Measurements from ENCODE around the gene ASB4.
"Not testable (repeated sequence)": the region's sequence is repeated elsewhere in the genome, so short reads cannot be mapped to it uniquely, and the experiment has no call there.

The ASB4 gene

GRCh38 chr7:95479992-95480624 lies 5.6 kb upstream of the ASB4 start:
- no peak for DNase-seq (ENCODE audit: low spot score)

GRCh38 chr7:95481271-95482165 lies 4.2 kb upstream of the ASB4 start:
- no peak for DNase-seq (ENCODE audit: low spot score)

DNA sequence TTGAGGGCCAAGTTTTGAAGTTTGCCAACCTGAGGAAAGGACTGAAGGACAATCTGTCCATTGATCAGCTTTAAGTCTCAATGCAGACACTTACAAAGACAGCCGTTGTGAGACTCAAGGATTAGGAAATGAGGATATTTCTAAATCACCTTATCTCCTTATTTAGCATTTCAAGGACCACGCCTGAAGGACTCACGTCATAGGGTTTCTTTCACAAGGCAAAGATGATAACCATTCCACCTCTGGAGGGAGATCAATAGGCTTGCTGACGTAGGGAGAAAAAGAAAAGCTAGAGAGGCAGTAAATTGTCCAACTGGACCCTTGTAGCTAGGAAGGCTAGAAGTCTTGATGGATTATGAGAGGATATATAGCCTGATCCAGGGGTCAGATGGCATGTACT lies 3.3 kb upstream of the ASB4 start:
- no peak for DNase-seq (ENCODE audit: low spot score)

GRCh38 chr7:95490231-95490762 lies 4.6 kb downstream of the ASB4 start:
- DNase-seq (ENCODE audit: low spot score): no peak

DNA sequence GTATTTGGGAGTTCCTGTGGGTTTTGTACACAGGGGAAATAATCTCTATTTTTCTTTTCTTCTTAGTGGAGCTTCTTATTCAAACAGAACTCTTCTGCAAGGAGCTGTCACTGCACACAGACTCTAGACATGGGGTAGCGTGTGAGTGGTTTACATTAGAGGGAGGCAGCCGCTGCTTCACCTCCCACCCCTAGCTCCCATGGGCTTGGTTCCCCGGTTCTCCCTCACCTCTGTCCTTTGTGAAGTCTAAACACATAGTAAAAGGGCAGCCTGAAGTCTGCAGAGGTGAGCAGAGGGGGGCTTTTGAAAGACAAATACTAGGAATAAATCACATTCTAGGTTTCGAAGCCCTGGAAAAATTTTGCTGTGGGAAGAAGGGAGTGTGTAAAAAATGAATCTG lies 5.5 kb downstream of the ASB4 start:
- DNase-seq (ENCODE audit: low spot score): no peak

GRCh38 chr7:95491634-95492314 lies 6.0 kb downstream of the ASB4 start:
- DNase-seq (ENCODE audit: low spot score): no peak

- DNase-seq (ENCODE audit: low spot score): no peak
These were observed 7.5 kb downstream of the ASB4 start for GRCh38 chr7:95493247-95493646.

- no peak for DNase-seq (ENCODE audit: low spot score)
These were observed 8.1 kb downstream of the ASB4 start for GRCh38 chr7:95493844-95494243.

- no peak for DNase-seq (ENCODE audit: low spot score)
These were observed 15.6 kb downstream of the ASB4 start for GRCh38 chr7:95501261-95501832.

GRCh38 chr7:95502403-95502802 lies 16.7 kb downstream of the ASB4 start:
- DNase-seq (ENCODE audit: low spot score): no peak

DNA sequence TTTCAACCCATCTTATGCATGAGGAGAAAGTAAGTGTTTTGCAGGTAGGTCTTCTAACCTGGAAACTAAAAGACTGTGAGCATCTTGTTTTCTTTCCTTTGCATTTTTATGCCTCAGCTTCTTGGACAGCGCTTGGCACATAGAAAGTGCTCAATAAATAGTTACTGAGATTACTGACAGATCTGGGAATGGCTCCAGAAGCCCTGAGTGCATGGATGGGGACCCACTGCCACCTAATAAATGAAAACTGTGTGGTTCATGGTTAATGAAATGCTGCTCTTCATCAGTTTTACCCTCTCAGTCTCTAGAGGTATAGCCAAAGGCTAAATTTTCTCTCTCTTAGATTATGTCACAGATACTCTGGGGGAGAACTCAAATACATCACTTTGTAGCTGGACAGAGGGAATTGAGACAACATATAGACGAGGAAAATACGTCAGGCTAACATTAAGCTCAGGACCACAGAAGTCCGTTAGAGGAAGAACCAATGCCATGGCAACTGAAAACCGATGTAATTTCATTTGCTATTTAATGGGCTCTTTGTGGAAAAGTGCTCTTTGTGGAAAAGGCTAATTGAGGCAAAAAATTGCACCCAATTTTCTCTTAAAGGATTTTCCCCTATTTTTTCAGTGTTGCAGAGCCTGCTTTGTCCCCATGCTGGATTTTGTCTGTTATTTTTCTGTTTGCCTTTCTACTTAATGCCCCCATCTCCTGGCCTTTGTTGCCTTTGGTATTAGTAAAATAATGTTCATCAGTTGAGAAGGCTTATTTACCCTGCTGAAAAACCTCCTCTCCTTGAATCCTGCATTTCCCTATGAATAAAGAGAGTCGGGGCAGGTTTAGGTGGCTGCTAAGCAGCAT lies 17.8 kb downstream of the ASB4 start:
- no peak for DNase-seq (ENCODE audit: low spot score)

- not testable (repeated sequence) for DNase-seq (ENCODE audit: low spot score)
These were observed 18.4 kb downstream of the ASB4 start for GRCh38 chr7:95504132-95504588.

DNA sequence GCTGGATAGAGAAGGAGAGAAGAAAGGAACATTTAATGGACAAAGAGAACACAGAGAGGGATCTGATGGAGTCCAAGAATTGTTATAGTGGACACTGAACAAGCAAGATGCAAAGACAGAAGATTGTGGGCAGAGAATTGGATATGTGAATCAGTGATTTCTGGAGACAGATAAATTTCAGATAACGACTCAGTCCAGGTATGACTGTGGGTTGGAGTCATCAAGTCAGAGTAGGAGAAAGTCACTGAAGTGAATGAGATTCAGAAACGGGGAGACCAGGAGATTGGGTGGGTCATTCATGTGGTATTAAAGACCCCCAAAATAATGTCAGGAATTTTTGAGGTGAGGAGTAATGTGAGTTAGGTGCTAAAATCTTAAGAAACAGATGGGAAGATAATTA lies 23.0 kb downstream of the ASB4 start:
- no peak for DNase-seq (ENCODE audit: low spot score)

DNA sequence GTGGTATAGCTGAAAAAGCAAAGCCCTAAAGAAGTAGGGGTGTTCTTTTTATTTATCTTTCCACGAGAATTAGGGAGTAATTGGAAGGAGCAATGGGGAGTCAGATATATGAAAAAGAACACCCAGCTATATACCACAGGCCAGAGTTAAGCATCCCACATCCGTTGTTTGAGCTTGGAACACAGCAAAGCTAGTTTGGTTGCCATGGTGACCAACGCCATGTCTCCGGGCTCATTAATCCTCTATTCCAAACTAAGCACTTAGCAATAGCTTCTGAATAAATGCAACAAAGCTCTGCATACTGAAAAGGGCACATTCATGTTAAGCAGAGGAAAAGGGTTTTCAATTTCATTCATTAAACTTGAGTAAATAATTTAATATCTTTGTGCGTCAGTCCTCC lies 23.5 kb downstream of the ASB4 start:
- peak; percentile 12 for DNase-seq (ENCODE audit: low spot score)

- peak; percentile 72 for DNase-seq (ENCODE audit: low spot score)
These were observed 26.0 kb downstream of the ASB4 start for GRCh38 chr7:95511716-95512260.

DNA sequence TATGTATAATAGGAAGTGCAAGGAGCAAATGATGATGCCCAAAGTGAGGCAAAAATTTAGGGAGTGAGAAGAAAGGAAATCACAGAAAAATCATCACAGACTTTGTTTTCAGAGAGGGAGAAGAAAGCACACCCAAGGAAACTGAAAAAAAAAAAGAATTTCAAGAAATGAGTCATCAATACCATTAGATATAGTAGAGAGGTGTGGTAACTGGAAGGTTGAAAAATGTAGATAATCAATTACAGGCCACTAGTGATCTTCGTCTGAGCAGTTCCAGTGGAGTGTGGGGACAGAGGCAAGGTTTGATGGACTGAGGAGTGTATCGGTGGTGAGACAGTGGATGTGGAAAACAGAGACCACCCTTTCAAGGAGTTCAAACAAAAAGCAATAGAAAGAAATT lies 31.7 kb downstream of the ASB4 start:
- DNase-seq (ENCODE audit: low spot score): no peak

GRCh38 chr7:95517870-95518269 lies 32.1 kb downstream of the ASB4 start:
- no peak for DNase-seq (ENCODE audit: low spot score)

GRCh38 chr7:95520136-95520535 lies 34.4 kb downstream of the ASB4 start:
- DNase-seq (ENCODE audit: low spot score): no peak

DNA sequence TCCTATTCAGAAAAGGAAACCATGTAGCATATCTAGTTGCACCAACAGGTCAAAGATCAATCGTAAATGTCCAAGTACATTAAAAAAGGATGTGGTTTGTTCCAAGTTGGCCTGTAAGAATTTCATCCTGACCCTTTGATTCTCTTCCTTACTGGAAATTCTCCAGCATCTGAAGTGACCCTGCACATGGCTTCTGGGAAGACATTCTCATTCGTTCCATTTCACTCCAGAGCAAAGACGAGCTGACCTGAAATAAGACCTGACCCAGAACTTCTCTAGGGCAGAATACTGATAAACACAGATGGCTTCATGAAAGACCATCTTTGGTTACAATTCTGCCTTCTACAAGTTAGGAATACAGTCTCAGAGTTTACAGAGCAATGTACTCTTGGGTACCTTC lies 39.8 kb downstream of the ASB4 start:
- DNase-seq (ENCODE audit: low spot score): no peak

DNA sequence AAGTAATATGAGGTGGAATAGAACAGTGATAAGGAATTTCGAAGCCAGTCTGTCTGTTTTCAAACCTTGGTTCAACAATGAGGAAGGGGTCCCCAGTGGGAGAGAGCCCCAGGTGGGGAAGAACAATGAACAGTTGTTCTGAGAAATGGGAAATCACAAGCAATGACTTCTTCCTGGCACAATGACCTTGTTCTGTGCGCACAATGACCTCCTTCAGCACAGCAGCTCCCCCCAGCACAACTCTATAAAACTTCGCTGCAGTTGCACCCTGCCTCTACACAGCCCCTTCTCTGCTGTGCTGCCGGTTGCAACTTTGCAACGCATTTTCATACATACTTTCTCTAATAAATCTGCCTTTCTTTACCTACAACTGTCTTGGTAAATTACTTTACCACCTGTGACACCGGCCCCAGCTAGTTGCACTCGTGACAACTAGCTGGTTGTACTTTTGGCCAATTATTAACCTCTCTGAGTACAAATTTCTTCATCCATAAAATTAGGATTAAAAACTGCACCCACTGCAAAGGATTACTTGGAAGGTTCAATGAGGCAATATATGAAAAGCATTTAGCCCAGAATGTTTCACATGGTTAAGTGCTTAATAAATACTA lies 40.5 kb downstream of the ASB4 start:
- no peak for DNase-seq (ENCODE audit: low spot score)
